Stromal cell of bone marrow (primary cell): Measurements from ENCODE around the gene EFCAB13.

Source experiments
- DNase-seq: peaks from one replicate; pipeline ENCODE4 v3.0.0-alpha.2; 2012; ENCODE audit warnings: low read depth

EFCAB13 gene

GRCh38 chr17:47292206-47292605 is 31.5 kb upstream of the EFCAB13 start:
- DNase-seq: no peak

- no peak for DNase-seq
These were observed 28.5 kb upstream of the EFCAB13 start for GRCh38 chr17:47295037-47295873.

- no peak for DNase-seq
These were observed 27.9 kb upstream of the EFCAB13 start for GRCh38 chr17:47295874-47296255.

- no peak for DNase-seq
These were observed 25.9 kb upstream of the EFCAB13 start for GRCh38 chr17:47297661-47298400.

GRCh38 chr17:47298712-47299111 is 25.0 kb upstream of the EFCAB13 start:
- DNase-seq: no peak

GRCh38 chr17:47299239-47299910 is 24.4 kb upstream of the EFCAB13 start:
- DNase-seq: no peak

GRCh38 chr17:47300718-47301117 is 23.0 kb upstream of the EFCAB13 start:
- no peak for DNase-seq

- DNase-seq: no peak
These were observed 22.6 kb upstream of the EFCAB13 start for GRCh38 chr17:47301161-47301560.

GRCh38 chr17:47301831-47302230 is 21.9 kb upstream of the EFCAB13 start:
- no peak for DNase-seq

GRCh38 chr17:47304186-47304585 is 19.6 kb upstream of the EFCAB13 start:
- DNase-seq: no peak

- peak; percentile 69 for DNase-seq
These were observed 18.3 kb upstream of the EFCAB13 start for GRCh38 chr17:47305302-47305923.

- no peak for DNase-seq
These were observed 13.5 kb upstream of the EFCAB13 start for GRCh38 chr17:47310186-47310733.

GRCh38 chr17:47311420-47311819 is 12.3 kb upstream of the EFCAB13 start:
- DNase-seq: no peak

GRCh38 chr17:47315451-47316266 is 8.1 kb upstream of the EFCAB13 start:
- DNase-seq: peak; percentile 61

GRCh38 chr17:47316311-47316710 is 7.4 kb upstream of the EFCAB13 start:
- DNase-seq: peak; percentile 70

- peak; percentile 86 for DNase-seq
These were observed 6.6 kb upstream of the EFCAB13 start for GRCh38 chr17:47317119-47317518.

GRCh38 chr17:47318197-47318918 is 5.4 kb upstream of the EFCAB13 start:
- DNase-seq: no peak

GRCh38 chr17:47320879-47321502 is 2.8 kb upstream of the EFCAB13 start:
- no peak for DNase-seq

- peak; percentile 21 for DNase-seq
These were observed 667 bp downstream of the EFCAB13 start for GRCh38 chr17:47324224-47325020.
